AG10803 (cell line): ENCODE measurements around the gene OR6Q1.
A peak's percentile ranks its signal among the peaks of the same experiment; 100 is the strongest.

Experiments
- DNase-seq: peaks from one replicate; pipeline ENCODE4 v3.0.0; 2010; ENCODE audit warnings: low read depth
- H3K4me3 ChIP-seq: 2 replicates; pipeline ENCODE4 v1.5.1; 2011; ENCODE audit warnings: mild to moderate bottlenecking, low read length, control low read depth
- TF ChIP-seq, protein P1 (sequence below): conservative IDR thresholded peaks from 2 replicates; pipeline ENCODE4 v1.5.1; 2011; ENCODE audit warnings: mild to moderate bottlenecking, low read length, control low read depth, inconsistent platforms

Gene OR6Q1

DNA sequence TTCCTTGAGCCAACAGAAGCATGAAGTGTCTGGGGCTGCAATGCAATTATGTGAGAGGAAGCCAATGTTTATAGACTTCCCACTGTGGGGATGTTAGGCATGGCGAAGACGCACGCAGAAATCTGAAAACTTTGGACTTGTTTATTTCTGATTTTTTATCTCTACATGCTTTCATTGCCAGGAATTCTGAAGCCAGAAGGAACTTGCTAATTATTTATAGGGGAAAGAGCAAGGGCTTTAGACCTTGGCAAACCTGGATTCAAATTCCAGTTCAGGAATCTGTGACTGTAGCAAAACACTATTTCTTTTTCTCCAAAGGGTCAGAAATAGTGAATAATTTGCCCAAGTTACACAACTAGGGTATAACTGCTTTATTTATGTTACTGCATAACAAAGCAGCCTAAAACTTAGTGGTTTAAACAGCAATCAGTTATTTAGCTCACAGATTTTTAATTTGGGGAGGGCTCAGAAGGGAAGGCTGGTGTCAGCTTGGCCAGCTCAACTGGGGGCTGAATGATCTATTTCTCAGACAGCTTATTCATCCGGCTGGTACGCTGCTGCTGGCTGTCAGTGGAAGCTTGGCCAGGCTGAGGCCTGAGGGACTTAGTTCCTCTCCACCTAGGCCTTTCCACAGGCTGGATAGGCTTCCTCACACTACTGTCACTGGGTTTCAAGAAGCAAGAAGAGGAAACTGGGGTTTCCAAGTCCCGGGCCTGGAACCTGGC lies 1.9 kb upstream of the OR6Q1 start:
- DNase-seq: peak; percentile 64
- no peak overlapping the region for H3K4me3 ChIP-seq
- TF ChIP-seq, protein P1, sequence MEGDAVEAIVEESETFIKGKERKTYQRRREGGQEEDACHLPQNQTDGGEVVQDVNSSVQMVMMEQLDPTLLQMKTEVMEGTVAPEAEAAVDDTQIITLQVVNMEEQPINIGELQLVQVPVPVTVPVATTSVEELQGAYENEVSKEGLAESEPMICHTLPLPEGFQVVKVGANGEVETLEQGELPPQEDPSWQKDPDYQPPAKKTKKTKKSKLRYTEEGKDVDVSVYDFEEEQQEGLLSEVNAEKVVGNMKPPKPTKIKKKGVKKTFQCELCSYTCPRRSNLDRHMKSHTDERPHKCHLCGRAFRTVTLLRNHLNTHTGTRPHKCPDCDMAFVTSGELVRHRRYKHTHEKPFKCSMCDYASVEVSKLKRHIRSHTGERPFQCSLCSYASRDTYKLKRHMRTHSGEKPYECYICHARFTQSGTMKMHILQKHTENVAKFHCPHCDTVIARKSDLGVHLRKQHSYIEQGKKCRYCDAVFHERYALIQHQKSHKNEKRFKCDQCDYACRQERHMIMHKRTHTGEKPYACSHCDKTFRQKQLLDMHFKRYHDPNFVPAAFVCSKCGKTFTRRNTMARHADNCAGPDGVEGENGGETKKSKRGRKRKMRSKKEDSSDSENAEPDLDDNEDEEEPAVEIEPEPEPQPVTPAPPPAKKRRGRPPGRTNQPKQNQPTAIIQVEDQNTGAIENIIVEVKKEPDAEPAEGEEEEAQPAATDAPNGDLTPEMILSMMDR: no peak

DNA sequence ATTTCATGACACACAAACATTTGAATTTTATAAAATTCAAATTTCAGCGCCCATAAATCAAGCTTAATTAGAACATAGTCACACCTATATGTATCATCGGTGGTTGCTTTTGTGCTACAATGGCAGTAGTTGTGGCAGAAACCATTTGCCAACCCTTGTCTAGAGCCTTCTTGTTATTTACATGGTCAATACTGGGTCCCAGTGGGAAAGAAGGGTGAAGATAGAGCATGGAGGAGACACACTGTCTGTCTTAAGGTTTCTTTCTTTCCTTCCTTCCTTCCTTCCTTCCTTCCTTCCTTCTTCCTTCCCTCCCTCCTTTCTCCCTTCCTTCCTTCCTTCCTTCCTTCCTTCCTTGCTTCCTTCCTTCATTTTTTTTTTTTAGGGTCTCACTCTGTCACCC lies 3.7 kb downstream of the OR6Q1 start:
- DNase-seq: no peak
- H3K4me3 ChIP-seq: no peak overlapping the region

DNA sequence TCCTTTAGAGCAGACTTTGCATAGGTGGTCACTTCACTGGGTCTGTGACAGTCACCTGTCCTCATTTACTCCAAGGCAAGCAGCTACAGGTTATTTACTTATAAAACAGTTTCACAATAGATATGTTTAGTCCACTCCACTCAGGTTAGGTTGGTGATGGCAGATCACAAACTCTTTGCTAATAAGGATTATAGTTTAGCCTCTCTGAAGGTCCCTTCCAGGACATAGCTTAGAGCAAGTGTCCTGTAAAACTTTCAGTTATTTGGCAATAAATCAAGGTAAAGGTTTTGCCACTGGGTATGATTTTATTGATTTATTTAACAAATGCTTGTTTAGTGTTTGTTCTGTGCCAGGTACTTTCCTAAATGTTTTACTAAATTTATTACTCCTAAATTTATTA lies 8.8 kb downstream of the OR6Q1 start:
- DNase-seq: no peak
- H3K4me3 ChIP-seq: no peak overlapping the region
- TF ChIP-seq, protein P1: no peak

More for the DNA sequence above, 3.7 kb downstream of the OR6Q1 start:
- TF ChIP-seq, protein P1: no peak

DNA sequence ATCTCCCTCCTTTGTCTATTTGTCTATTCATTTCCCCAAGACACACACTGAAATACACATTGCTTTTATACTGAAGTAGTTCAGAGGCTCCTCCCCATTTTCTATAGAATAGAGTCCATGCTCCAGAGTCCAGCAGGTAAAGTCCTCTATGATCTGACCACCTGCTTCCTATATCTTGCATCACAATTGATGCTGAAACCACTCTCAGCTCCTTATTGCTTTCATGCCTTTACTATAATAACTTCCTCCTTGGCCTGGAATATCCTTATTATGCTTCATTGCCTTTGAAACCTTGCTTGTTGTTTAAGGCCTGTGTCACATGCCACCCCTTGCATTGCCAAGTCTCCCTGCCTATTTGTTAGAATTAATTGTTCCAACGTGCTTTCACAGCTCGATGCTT lies 12.6 kb downstream of the OR6Q1 start:
- TF ChIP-seq, protein P1: no peak
- DNase-seq: no peak

DNA sequence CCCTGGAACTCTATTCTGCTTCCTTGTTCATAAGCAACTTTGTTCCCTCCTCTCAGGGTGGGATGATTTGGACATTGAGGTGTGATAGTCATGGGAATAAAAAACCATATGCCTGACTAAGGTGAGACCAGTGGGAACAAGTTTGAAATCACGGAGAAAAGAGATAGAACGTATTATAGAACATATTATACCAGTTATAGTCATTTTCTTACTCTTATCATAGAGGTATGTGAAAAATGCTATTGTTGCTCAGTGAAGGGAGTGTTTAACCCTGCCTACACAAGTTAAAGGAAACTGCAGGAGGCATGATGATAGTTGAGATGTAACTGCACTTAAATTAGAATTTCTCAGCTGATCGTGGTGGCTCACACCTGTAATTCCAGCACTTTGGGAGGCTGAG lies 15.5 kb downstream of the OR6Q1 start:
- DNase-seq: no peak
- TF ChIP-seq, protein P1: no peak
- no peak overlapping the region for H3K4me3 ChIP-seq

More for the DNA sequence above, 12.6 kb downstream of the OR6Q1 start:
- H3K4me3 ChIP-seq: no peak overlapping the region

DNA sequence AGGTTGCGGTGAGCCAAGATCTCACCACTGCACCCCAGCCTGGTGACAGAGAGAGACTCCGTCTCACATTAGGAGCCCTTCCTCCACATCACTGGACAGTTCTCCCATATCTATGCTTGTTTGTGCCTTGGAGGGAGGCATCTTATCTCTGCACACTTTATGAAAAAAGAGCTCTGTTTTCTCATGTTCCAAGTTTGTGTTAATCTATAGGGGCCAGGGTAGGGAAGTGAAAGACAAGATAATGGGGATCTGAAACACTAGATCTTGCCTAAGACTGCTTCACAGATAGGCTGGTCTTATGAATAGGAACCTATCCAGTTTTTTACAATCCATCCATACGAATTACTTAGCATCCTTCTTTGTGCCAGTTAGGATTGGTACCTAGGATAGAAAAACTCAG lies 17.1 kb downstream of the OR6Q1 start:
- TF ChIP-seq, protein P1: no peak
- DNase-seq: no peak

DNA sequence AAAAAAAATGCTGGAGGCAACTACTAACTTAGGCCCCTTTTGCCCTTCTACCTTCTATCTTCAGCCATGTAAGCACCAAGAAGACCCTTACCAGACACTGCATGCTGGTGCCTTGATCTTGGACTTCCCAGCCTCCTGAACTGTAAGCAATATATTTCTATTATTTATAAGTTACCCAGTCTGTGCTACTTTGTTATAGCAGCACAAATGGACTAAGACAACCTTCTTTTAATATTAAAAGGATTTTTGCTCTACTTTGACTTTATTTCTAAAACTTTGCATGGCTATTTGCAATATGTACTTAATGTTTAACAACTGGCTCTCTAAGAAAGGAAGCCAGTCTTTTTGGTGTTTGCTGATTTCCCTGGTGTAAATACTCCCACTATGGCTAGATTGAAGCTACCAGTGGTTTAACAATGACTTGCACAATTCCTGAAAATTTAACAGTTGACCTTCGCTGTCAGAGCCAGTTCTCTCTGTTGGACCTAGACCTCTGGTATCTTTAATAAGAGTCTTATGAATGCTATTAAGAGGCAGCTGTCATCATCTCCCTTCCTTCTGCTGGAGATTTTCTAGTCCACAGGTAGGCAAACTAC lies 25.2 kb downstream of the OR6Q1 start:
- H3K4me3 ChIP-seq: no peak overlapping the region
- TF ChIP-seq, protein P1: no peak
- DNase-seq: no peak

More for the DNA sequence above, 17.1 kb downstream of the OR6Q1 start:
- no peak overlapping the region for H3K4me3 ChIP-seq
